Sigmoid colon (tissue), 7 donors: ENCODE data around the gene MIER1. TPM values are rescaled to one million over a fixed set of nuclear protein-coding genes. Genes with fewer than 3 reads are reported as not detected.
A peak's percentile ranks its signal among the peaks of the same experiment; 100 is the strongest.

Experiments
- DNase-seq: peaks from one replicate; pipeline ENCODE4 v3.0.0-alpha.2; 2019
- H3K27ac ChIP-seq, 4 donors: fragments of 200-600 bp; sonication (generic); one replicate each; pipeline ENCODE4 v1.5.1; 2016 to 2019; ENCODE audit warnings: mild to moderate bottlenecking in 1 of 4
- H3K27me3 ChIP-seq, 3 donors: fragments of 200-600 bp; sonication (generic); one replicate each; pipeline ENCODE4 v1.5.1; 2019; ENCODE audit warnings: mild to moderate bottlenecking in 1 of 3
- H3K36me3 ChIP-seq, 4 donors: fragments of 200-600 bp; sonication (generic); one replicate each; pipeline ENCODE4 v1.5.1; 2016 to 2019
- H3K4me1 ChIP-seq, 4 donors: fragments of 200-600 bp; sonication (generic); one replicate each; pipeline ENCODE4 v1.5.1; 2017 to 2019
- H3K4me3 ChIP-seq, 4 donors: fragments of 200-600 bp; sonication (generic); one replicate each; pipeline ENCODE4 v1.5.1; 2017 to 2019; ENCODE audit warnings: mild to moderate bottlenecking in 2 of 4, moderate library complexity in 1 of 4
- H3K9me3 ChIP-seq, 4 donors: fragments of 200-600 bp in 3 of 4; sonication (generic) in 3 of 4; one replicate each; pipeline versions ENCODE4 v1.5.1 to v1.6.1; 2013 to 2019
- CTCF ChIP-seq, 4 experiments: fragments of 450-650 bp in 3 of 4; fragments of 200-600 bp in 1 of 4; IDR thresholded peaks; one replicate each; pipeline ENCODE4 v1.5.1; 2016 to 2019; ENCODE audit warnings: antibody characterized with exemption in 4 of 4, mild to moderate bottlenecking in 3 of 4, moderate library complexity in 2 of 4
- EP300 ChIP-seq, 4 donors: sonication (generic); formaldehyde crosslinking; IDR thresholded peaks; one replicate each; pipeline ENCODE4 v1.6.1; 2017; ENCODE audit warnings: antibody characterized with exemption in 4 of 4
- POLR2A ChIP-seq, 2 donors: fragments of 450-650 bp; IDR thresholded peaks; one replicate each; pipeline ENCODE4 v1.6.1; 2016; ENCODE audit warnings: antibody characterized with exemption in 2 of 2, mild to moderate bottlenecking in 2 of 2, moderate library complexity in 2 of 2
- POLR2AphosphoS5 ChIP-seq, 4 donors: sonication (generic); formaldehyde crosslinking; IDR thresholded peaks; one replicate each; pipeline ENCODE4 v1.6.1; 2017; ENCODE audit warnings: antibody characterized with exemption in 4 of 4
- WGBS, 2 donors: extraction: QIAGEN DNeasy Blood & Tissue Kit; methylation state at CpG; one replicate each; pipeline ENCODE4 v1.1.7; 2013; 5-methylcytosine and 5-hydroxymethylcytosine counted together
- intact Hi-C: fragments of 100-400 bp; cut with DNase I; formaldehyde crosslinking; loops from one replicate; pipeline ENCODE4 v1.15.1; 2023
- polyA plus RNA-seq, 3 donors: library from polyadenylated mRNA; stranded (reverse); fragments of 200-250 nt; gene quantifications; one replicate each; pipeline ENCODE4 v1.2.3, GENCODE V29; 2013
- total RNA-seq, 4 donors: library from RNA; depleted of rRNA; stranded (reverse); fragments of >200 nt; gene quantifications; one replicate each; pipeline ENCODE4 v1.1.0, GENCODE V29; 2016
- donor health status: healthy with polysubstance abuse.
- donor health status: Bipolar disorder and iron deficiency.
- donor health status: healthy.

MIER1 gene
- total and polyA plus RNA-seq, 7 donors, result 21.1 to 65.6 (median 53.2) TPM

GRCh38 chr1:66940981-66941380 is 16.2 kb downstream of the MIER1 start:
- TF ChIP-seq EP300 (IDR thresholded peaks at IDR 0.05) (no peak), POLR2AphosphoS5 (IDR thresholded peaks at IDR 0.05) (no peak), POLR2A (IDR thresholded peaks at IDR 0.05) (no peak), CTCF (IDR thresholded peaks at IDR 0.05) (no peak)
- Histone ChIP-seq H3K9me3 (no peaks in the 10 kb centered on the region), H3K36me3 (no peaks in the 10 kb centered on the region), H3K27ac (no peak overlapping the region), H3K4me1 (peaks cover 0 to 49% (median 15%) of the 10 kb centered on the region in 4 donors), H3K27me3 (no peaks in the 10 kb centered on the region), H3K4me3 (no peak overlapping the region)
- 63 to 84% methylated on average over 1 of the region's 1 CpG for WGBS, 2 donors
- DNase-seq, result no peak
- intact Hi-C loops, result no loop called here

- H3K27me3 ChIP-seq, result no peaks in the 10 kb centered on the region
- H3K27ac ChIP-seq, result peak overlapping the region in 3 of 4 donors; percentile 55 to 71 (median 69)
- 85 to 87% methylated on average over 5 of the region's 5 CpGs for WGBS, 2 donors
- TF ChIP-seq EP300 (IDR thresholded peaks at IDR 0.05), result no peak
- no peak for TF ChIP-seq CTCF (IDR thresholded peaks at IDR 0.05)
- no peak for TF ChIP-seq POLR2AphosphoS5 (IDR thresholded peaks at IDR 0.05)
- TF ChIP-seq POLR2A (IDR thresholded peaks at IDR 0.05), result no peak
- H3K36me3 ChIP-seq, result peaks cover 0 to 23% (median 4%) of the 10 kb centered on the region in 4 donors
- no peak overlapping the region for H3K4me3 ChIP-seq
- DNase-seq, result no peak
- H3K4me1 ChIP-seq, result peaks cover 0 to 37% (median 15%) of the 10 kb centered on the region in 4 donors
- no peaks in the 10 kb centered on the region for H3K9me3 ChIP-seq
- intact Hi-C loops, result no loop called here
These were observed 18.7 kb downstream of the MIER1 start for GRCh38 chr1:66943361-66943969.

- peak overlapping the region in 3 of 4 donors; percentile 55 to 71 (median 69) for H3K27ac ChIP-seq
- H3K36me3 ChIP-seq, result peaks cover 0 to 33% (median 4%) of the 10 kb centered on the region in 4 donors
- peaks cover 0 to 34% (median 15%) of the 10 kb centered on the region in 4 donors for H3K4me1 ChIP-seq
- TF ChIP-seq POLR2A (IDR thresholded peaks at IDR 0.05), result no peak
- TF ChIP-seq EP300 (IDR thresholded peaks at IDR 0.05), result no peak
- no peak for TF ChIP-seq POLR2AphosphoS5 (IDR thresholded peaks at IDR 0.05)
- TF ChIP-seq CTCF (IDR thresholded peaks at IDR 0.05), result no peak
- no peaks in the 10 kb centered on the region for H3K9me3 ChIP-seq
- DNase-seq, result peak; percentile 84
- H3K4me3 ChIP-seq, result no peak overlapping the region
- H3K27me3 ChIP-seq, result no peaks in the 10 kb centered on the region
- WGBS, 2 donors, result 92 to 93% methylated on average over 7 of the region's 7 CpGs
- intact Hi-C loops, result no loop called here
These were observed 19.8 kb downstream of the MIER1 start for GRCh38 chr1:66944330-66945274.

- H3K4me3 ChIP-seq, result no peak overlapping the region
- H3K36me3 ChIP-seq, result peaks cover 0 to 38% (median 4%) of the 10 kb centered on the region in 4 donors
- no peak for TF ChIP-seq CTCF (IDR thresholded peaks at IDR 0.05)
- TF ChIP-seq EP300 (IDR thresholded peaks at IDR 0.05), result no peak
- TF ChIP-seq POLR2A (IDR thresholded peaks at IDR 0.05), result no peak
- TF ChIP-seq POLR2AphosphoS5 (IDR thresholded peaks at IDR 0.05), result no peak
- 89 to 95% methylated on average over 3 of the region's 3 CpGs for WGBS, 2 donors
- no peaks in the 10 kb centered on the region for H3K27me3 ChIP-seq
- peak overlapping the region in 1 of 4 donors; percentile 71 for H3K27ac ChIP-seq
- H3K9me3 ChIP-seq, result no peaks in the 10 kb centered on the region
- DNase-seq, result no peak
- intact Hi-C loops, result no loop called here
- H3K4me1 ChIP-seq, result peaks cover 0 to 30% (median 15%) of the 10 kb centered on the region in 4 donors
These were observed 20.5 kb downstream of the MIER1 start for GRCh38 chr1:66945316-66945715.
